ENCODE data around the gene OR1F1. TPM values are rescaled to one million over a fixed set of nuclear protein-coding genes. Genes with fewer than 3 reads are reported as not detected.

Gene OR1F1
- total and polyA plus RNA-seq, 9 of the 15 experiments (the other 6 are each of a cell fraction or from before 2014, with no cell fraction given): 0.15 to 0.61 (median 0.35) TPM; not detected in 3

GRCh38 chr16:3152277-3152990 lies 35.6 kb upstream of the OR1F1 start (continued):
- peak; percentile 89 for TF ChIP-seq ZBTB40 (IDR thresholded peaks at IDR 0.05)
- TF ChIP-seq ZBTB40 (CRISPR knock-in tag; IDR thresholded peaks at IDR 0.05): no peak
- TF ChIP-seq ZNF165 (CRISPR knock-in tag; IDR thresholded peaks at IDR 0.05; ENCODE audit: borderline replicate concordance): no peak
- peak; percentile 34 for TF ChIP-seq NEUROD1 (IDR thresholded peaks at IDR 0.05; ENCODE audit: borderline replicate concordance, low read depth, low read length, partially characterized antibody)
- no peak for TF ChIP-seq THRAP3 (IDR thresholded peaks at IDR 0.05; ENCODE audit: borderline replicate concordance)
- peak; percentile 80; the same call in 1 of the 2 replicates for TF ChIP-seq ZBTB5 (IDR thresholded peaks at IDR 0.05)
- peak; percentile 62 to 96; a peak in 3 of 4 replicates for TF ChIP-seq HDAC1 (IDR thresholded peaks at IDR 0.05)
- TF ChIP-seq FOXK2 (conservative IDR thresholded peaks at IDR 0.05 in 1 of 2, IDR thresholded peaks at IDR 0.05 in 1 of 2; ENCODE audit: low read depth in 2 of 2): peak; percentile 96 to 98
- peak; percentile 89 for TF ChIP-seq ZKSCAN1 (IDR thresholded peaks at IDR 0.05; ENCODE audit: low read depth, low read length)
- TF ChIP-seq GTF3C2 (IDR thresholded peaks at IDR 0.05; ENCODE audit: borderline replicate concordance, extremely low read depth, insufficient read length): peak; percentile 92
- no peak for TF ChIP-seq SNRNP70 (optimal IDR thresholded peaks at IDR 0.05; ENCODE audit: low read depth, low read length)
- TF ChIP-seq ETV1 (tag; conservative IDR thresholded peaks at IDR 0.05; ENCODE audit: low read depth): peak; percentile 26
- peak; percentile 99 for TF ChIP-seq TBP (optimal IDR thresholded peaks at IDR 0.05; ENCODE audit: low read depth, low read length)
